C4-2B (cell line): ENCODE results near the gene TOM1L1.

Experiments
- ZFX ChIP-seq: fragments of 450-650 bp; IDR thresholded peaks from 2 replicates; pipeline ENCODE4 v1.6.1; 2017
- TF ChIP-seq, protein P1 (sequence below): fragments of 450-650 bp; conservative IDR thresholded peaks from 2 replicates; pipeline ENCODE4 v1.5.1; 2017; ENCODE audit warnings: mild to moderate bottlenecking

DNA sequence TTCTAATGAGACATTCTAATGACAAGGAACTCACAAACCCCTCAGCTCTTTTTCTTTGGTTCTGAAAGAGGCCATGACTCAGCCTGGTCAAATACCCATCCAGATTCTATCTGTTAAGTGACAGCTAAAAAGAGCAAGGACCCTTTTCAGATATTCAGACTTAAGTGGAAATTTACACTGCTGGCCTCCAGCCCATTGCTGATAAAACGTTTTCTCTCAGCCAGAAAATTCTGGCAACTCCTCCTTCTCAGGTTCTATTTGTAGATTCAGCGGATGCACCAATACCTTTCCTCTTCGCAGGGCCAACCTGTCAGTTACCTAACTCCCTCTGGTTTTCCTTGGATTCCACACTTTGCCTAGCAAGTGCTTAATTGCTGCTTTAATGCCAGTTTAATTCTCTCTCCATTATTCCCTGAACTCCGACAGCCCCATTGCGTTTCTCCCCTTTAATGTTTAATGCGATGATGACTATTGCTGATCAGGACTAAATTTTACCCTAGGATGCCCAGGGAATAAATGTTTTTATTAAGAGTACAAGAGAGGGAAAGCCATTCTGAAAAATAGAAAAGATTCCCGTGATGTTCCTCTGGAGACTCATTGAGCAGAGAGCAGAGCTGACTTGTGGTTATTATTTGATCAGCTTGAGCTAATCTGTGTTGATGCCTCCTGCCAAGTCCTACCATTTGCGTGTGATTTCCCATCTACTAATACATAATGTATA is 35.9 kb upstream of the TOM1L1 start:
- TF ChIP-seq, protein P1, sequence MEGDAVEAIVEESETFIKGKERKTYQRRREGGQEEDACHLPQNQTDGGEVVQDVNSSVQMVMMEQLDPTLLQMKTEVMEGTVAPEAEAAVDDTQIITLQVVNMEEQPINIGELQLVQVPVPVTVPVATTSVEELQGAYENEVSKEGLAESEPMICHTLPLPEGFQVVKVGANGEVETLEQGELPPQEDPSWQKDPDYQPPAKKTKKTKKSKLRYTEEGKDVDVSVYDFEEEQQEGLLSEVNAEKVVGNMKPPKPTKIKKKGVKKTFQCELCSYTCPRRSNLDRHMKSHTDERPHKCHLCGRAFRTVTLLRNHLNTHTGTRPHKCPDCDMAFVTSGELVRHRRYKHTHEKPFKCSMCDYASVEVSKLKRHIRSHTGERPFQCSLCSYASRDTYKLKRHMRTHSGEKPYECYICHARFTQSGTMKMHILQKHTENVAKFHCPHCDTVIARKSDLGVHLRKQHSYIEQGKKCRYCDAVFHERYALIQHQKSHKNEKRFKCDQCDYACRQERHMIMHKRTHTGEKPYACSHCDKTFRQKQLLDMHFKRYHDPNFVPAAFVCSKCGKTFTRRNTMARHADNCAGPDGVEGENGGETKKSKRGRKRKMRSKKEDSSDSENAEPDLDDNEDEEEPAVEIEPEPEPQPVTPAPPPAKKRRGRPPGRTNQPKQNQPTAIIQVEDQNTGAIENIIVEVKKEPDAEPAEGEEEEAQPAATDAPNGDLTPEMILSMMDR: no peak
- no peak for TF ChIP-seq ZFX
